HT-29 (cell line): ENCODE data around the gene DMAC2. TPM values are rescaled to one million over a fixed set of nuclear protein-coding genes. Genes with fewer than 3 reads are reported as not detected.
"Not testable (repeated sequence)": the region's sequence is repeated elsewhere in the genome, so short reads cannot be mapped to it uniquely, and the experiment has no call there.

Experiments
- DNase-seq: peaks from one replicate; pipeline ENCODE4 v3.0.0-alpha.2; 2015; ENCODE audit warnings: low spot score
- total RNA-seq: library from RNA; depleted of rRNA; stranded (reverse); fragments of >200 nt; shearing (Covaris generic); gene quantifications from 2 replicates; pipeline ENCODE4 v1.2.3, GENCODE V29; 2014

DMAC2 gene
- total RNA-seq, 1 experiment from 2014 or later: 68.8 TPM

DNA sequence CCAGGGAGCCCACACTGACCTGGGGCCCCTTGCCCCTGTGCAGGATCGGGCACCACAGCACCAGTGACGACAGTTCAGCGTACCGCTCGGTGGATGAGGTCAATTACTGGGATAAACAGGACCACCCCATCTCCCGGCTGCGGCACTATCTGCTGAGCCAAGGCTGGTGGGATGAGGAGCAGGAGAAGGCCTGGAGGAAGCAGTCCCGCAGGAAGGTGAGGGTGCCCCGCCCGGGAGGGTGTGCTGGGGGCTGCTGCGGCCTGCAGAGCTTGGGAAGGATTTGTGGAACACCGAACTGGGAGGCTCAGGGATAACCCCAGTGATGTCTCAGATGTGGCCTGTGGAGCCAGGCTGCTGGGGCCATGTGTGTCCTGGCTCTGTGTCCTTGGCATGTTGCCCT, 16.8 kb downstream of the DMAC2 start:
- DNase-seq: no peak

DNA sequence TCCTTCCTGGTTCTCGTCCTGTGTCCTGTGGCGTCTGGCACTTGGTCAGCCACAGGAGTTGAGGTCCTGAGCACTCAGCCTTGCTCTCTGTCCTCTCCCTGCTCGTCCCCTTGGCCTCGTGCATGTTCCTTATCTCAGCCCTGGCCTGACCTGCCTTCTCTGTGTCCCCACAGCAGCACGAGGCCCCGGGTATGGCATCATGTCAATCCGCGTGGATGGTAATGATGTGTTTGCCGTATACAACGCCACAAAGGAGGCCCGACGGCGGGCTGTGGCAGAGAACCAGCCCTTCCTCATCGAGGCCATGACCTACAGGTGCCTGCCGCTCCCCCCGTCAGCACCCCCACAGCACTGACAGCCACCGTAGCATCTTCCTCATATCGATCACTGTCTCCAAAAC, 17.3 kb downstream of the DMAC2 start:
- DNase-seq: no peak

DNA sequence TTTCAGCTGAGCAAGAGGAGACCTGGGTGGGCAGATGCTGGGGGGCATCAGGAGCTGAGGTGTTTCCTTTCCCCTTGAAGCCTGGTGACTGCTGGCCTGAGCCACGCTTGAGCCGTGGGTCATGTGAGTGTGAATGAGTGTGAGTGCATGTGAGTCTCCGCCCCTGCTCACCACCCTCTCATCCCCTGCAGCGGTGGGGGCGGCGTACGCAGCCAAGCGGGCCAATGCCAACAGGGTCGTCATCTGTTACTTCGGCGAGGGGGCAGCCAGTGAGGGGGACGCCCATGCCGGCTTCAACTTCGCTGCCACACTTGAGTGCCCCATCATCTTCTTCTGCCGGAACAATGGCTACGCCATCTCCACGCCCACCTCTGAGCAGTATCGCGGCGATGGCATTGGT, 17.7 kb downstream of the DMAC2 start:
- DNase-seq: no peak

DNA sequence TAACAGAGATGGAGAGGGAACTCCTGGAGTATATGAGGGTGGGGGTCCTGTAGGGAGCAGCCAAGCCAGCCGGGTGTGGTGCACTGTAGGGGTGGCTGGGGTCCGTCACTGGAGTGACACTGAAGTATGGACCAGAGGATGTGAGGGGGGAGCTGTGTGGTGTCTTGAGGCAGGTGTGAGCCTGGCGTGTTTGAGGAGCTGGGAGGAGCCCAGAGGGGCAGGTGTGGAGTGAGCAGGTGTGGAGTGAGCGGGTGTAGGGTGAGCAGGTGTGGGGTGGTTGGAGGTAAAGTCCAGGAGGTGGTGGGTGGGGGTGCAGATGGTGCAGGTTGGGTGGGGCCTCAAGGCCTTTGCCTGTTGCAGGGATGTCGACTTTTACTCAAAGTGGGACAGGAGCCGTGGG, 18.4 kb downstream of the DMAC2 start:
- no peak for DNase-seq

DNA sequence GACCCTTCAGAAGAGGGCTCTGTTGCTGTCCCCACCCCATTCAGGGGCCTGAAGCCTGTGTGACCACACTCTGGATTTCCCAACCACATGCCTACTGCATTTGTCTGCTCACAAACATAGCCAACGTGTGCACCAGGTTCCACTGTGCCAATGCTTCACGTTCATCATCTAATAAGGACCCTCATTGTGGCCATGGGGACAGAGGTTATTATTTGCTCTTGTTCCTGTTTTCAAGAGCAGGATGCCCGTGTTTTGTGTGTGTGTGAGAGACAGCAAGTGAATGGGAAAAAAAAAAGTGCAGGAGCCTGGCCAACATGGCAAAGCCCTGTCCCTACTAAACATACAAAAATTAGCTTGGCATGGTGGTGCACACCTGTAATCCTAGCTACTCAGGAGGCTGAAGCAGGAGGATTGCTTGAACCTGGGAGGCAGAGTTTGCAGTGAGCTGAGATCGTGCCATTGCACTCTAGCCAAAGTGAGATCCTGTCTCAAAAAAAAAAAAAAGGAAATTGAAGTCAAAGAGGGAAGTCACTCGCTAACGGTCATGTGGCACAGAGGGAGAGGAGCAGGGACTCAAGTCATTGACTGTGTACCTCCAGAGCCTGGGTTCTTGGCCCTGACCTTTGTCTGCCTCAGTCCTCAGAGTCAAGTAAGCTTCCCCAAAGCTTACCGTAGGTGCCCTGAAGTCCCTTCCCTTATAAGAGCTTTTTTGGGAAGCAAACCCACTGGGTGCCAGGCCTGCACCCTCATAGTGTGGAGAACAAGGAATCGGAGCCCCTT, 19.4 kb downstream of the DMAC2 start:
- no peak for DNase-seq

DNA sequence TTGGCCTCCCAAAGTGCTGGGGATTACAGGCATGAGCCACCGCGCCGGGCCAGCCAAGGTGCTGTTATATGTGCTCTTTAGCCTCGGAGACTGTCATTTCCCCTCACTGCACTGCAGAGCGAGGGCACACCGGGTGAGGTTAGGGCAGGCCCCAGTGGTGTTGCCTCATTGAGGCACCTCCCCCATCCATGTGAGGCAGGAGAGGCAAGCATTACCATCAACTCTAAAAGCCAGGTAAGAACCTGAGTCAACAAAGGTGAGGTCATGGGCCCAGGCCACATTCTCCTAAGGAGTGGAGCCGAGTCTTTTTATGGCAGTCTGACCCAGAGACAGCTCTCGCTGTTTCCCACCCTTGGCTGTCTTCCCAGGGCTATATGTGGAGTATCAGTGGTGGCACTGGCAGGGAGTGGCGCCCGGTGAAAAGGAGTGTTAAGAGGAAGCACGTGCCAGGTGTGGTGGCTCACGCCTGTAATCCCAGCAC, 23.5 kb downstream of the DMAC2 start:
- no peak for DNase-seq

DNA sequence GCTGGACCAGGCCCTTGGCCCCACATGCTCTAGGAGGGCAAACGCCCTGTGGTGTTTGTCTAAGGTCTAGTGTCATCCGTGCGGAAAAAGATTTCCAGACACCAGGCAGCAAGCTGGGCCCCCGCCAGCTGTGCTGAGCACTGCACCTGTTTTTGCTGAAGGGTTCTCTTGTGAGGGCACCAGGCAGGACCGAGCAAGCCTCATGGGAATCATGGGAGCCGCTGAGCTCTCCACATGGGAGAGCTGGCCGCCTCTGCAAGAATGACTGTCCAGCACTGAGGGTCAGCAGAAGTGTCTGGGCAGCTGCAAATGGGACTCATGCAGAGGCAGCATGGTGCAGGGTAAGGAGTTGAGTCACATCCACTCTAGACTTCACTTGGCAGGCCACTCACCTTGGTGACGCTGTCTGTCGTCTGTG, 24.5 kb downstream of the DMAC2 start:
- DNase-seq: no peak

DNA sequence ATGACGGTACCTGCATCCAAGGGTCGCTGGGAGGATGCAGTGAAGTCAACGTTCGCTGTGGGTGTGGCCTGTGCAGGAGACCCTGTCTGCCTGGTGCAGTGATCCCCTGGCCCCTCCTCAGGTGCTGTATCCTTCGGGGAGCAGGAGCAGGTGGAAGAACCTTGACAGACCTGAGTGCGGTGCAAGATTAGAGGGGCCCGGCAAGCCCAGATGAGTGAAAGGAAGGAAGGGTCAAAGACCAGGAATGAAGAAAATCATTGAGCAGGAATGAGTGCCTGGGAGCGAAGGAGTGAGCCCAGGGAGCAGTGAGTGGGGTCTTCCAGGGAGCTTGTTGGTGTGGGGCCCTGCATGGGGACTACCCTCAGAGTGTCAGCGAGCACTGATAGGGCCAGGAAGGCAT, 25.3 kb downstream of the DMAC2 start:
- DNase-seq: no peak

DNA sequence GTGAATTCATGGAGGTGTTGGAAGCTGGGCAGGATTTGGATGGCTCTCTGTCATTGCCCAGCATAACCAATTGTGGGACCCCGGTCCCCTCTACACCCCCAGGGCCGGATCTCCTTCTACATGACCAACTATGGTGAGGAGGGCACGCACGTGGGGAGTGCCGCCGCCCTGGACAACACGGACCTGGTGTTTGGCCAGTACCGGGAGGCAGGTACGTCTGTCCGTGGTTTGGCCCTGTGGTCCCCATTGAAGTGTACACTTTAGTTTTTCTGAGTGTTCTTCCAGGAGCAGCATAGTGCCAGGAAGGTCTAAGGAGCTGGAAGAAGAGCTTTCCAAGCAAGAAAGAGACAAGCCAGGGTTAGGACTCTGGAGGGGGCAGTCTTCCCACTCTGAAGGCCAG, 25.8 kb downstream of the DMAC2 start:
- no peak for DNase-seq

DNA sequence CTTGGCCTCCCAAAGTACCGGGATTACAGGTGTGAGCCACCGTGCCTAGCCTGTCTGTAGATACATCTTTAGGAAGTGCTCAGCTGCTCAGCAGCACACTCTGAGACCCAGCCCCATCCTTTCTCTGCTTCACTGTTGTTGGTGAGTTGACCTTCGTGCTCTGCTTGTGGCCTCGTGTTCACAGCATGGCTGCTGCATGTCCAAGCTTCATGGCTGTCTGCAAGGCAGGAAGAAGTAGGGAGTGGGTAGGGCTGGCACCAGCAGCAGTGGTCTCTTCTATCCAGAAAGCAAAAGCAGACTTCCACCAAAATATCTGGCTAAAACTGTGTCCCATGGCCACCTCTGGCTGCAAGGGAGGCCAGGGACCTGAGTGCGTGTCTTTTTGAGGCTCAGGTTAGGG, 26.8 kb downstream of the DMAC2 start:
- DNase-seq: no peak

DNA sequence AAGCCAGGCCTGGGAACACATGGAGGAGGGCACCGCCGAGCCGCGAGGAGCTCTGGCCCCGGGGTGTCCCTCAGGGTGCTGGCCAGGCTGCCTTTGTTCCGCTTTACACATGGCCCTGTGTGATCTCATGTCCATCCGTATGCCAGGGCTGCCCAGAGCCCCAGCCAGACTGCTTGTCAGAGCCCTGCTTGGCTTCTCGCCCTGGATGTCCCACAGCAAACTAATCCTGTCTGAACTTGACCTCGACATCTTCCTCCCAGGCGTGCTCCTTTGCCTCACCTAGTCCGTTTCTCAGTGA, 27.8 kb downstream of the DMAC2 start:
- no peak for DNase-seq

DNA sequence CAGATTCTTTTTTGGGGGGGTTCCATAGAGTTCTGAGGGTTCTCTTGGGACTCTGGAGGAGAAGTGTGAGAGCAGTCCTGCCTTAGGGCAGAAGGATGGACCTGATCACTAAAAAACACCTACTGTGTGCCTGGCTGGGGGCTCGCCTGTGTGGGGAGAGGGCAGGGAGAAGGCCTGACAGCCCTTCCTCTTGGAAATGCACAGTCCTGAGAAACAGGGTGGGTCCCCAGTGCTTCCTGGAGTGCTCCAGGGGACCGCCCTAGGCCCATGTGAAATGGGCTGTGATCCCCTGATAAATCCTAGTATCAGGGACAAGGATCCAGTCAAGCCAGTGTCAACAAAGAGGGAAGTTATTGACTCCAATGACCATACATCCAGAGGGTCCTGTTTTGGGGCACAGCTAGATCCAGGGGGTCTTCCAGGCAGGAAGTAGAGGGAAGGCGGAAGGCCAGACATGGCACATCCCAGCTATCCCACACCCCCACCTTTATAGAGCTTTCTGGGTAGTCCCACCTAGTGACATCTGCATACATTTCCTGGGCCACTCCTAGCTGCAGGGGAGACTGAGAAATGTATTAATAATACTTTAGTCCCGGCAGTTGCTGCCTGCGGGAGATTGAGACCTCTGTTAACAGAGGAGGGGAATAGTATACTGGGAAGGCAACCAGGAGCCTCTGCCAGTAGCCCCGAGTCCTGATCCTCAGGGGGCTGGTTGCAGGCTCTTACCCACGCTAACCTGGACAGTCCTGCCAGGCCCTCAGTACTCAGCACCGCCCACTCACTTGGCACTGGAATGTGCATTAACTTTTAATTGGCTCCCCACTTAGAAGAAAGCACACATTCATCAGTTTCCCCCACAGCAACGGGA, 28.4 kb downstream of the DMAC2 start:
- no peak for DNase-seq

DNA sequence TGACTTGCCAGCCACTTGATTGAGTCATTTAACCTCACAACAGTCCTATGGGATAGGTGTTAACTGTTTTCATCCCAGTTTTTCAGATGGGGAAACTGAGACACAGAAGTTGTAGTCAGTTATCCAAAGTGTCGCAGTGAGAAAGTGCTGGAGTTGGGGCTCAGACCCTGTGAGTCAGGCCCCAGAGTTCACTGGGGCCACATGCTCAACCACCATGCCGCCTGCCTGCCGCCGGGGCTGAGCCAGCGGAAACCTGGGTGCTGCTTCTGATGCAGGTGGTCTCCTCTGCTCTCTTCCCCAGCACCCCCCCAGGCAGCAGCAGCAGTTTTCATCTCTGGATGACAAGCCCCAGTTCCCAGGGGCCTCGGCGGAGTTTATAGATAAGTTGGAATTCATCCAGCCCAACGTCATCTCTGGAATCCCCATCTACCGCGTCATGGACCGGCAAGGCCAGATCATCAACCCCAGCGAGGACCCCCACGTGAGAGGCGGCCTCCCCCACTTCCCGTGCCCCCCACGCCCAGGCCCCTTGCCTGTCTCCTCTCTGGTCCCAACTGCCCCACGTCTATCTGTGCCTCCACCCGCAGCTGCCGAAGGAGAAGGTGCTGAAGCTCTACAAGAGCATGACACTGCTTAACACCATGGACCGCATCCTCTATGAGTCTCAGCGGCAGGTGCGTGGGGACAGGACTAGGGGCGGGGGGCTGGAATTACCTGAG, 29.2 kb downstream of the DMAC2 start:
- no peak for DNase-seq

DNA sequence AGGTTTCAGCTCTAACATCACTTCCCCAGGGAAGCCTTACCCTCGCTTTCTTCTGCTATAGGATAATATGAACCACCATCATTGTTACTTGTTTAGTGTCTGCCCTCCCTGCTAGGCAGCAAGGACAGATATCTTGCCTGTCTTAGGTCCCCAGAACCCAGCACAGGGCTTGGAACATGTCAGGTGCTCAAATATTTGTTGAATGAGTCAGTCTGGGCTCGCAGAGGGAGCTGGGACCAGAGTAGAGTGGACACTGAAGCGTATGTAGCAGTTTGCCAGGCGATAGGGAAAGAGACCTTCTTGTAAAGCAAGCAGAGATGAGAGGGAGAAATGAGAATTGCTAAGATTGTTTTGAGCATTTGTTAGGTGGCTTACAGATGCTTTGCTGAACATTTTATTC, 30.4 kb downstream of the DMAC2 start:
- DNase-seq: peak; percentile 91

DNA sequence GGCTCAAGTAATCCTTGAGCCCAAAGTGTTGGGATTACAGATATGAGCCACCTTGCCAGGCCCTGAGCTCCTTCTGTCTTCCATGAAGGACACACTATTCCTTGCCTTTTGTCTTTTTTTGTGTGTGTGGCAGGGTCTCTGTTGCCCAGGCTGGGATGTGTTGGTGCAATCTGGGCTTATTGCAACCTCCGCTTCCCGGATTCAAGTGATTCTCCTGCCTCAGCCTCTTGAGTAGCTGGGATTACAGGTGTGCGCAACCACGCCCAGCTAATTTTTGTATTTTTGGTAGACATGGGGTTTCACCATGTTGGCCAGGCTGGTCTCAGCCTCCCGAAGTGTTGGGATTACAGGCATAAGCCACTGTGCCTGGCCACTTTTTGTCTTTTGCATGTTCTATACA, 30.9 kb downstream of the DMAC2 start:
- DNase-seq: not testable (repeated sequence)

DNA sequence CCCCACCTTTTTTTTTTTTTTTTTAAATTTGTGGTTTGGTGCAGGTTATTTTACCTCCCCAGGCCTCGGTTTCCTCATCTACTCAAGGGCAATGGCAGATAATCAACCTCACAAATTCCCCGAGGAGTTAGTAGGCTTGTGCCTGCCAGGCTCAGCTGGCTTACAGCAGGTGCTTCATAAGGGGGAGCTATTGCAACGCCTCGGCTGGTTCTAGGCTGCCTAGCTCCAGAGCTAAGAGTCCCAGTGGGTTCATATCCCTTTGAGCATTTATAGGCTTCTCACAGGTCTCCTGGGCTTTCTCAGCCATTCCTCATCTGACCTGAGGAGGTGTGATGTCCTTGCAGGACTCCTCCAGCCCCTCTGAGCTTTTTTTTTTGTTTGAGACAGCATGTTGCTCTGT, 31.5 kb downstream of the DMAC2 start:
- DNase-seq: no peak

DNA sequence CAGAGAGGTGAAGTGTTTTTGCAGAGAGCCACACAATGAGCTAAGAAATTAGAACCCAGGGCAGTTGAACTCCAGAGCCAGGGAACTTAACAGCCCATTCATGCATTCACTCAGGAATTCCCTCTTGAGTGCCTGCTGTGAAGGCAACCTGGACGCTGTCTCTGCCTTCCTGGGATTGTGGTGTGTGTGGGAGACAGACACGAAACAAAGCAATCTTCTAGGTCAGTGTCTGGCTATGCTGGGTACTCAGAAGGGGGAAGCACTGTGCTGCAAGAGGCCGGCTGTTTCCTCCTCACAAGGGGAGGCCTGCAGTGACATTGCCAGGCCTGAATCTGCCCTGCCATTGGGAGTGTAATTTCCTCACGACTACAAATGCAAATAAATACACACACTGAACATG, 32.4 kb downstream of the DMAC2 start:
- no peak for DNase-seq

DNA sequence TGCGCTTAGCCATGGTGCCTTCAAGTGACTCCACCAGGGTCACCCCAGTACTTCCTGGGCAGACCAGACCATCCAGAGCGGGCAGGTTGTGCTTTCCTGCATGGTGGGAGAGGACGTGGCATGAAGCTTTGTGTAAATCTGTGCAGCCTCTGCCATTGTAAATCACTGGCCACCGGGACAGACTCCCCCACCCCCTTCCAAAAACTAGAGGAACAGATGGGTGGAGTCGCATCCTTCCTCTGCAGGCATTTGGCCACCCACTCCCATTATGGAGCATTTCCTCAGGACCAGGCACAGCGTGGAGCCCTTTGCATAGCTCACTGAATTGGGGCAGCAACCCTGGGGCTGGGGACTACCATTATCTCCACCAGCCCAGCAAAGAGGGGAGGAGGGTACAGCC, 33.9 kb downstream of the DMAC2 start:
- no peak for DNase-seq

DNA sequence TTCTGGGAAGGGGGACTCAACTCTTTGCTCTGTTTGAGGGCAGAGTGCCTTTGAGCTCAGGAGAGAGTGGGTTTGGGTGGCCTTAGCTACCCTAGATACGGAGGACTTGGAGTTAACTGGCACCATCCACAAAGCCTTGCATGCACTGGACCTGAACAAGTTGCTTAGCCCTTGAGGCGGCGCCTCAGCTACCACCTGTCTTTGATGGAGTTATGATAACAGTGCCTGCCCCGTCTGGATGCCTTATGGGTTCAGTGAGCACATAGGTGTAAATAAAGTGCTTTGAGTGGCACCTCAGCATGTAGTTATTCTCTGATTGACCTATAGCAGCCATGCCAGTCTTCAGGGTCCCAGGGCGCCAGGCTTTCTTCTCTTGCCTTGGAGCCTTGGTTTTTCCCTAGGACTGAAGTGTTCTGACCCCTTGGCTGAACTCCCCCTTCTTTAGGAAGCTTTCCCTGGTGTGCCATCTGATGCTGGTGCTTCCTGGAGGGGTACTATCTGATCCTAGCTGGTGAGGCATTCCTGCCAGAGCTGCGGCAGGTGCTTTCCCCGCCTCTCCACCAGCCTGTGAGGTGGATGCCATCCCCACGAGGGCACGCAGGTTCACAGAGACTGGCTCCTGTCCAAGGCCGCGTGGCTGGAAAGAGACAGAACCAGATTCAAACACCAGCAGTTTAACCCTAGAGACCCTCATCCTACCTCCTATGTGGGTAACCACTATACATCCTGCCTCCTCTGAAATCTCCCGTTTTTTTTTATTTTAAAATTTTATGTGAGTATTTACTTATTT, 36.3 kb downstream of the DMAC2 start:
- no peak for DNase-seq

DNA sequence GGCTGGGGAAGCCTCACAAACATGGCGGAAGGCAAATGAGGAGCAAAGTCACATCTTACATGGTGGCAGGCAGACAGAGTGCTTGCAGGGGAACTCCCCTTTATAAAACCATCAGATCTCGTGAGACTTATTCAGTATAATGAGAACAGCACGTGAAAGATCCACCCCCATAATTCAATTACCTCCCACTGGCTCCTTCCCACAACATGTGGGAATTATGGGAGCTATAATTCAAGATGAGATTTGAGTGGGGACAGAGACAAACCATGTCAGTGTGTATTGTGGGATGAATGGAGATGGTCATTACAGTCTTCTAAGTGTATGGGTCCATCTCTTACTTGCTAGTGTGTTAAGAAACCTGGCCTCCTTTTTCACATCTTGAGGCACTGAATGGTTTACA, 37.7 kb downstream of the DMAC2 start:
- DNase-seq: no peak

DNA sequence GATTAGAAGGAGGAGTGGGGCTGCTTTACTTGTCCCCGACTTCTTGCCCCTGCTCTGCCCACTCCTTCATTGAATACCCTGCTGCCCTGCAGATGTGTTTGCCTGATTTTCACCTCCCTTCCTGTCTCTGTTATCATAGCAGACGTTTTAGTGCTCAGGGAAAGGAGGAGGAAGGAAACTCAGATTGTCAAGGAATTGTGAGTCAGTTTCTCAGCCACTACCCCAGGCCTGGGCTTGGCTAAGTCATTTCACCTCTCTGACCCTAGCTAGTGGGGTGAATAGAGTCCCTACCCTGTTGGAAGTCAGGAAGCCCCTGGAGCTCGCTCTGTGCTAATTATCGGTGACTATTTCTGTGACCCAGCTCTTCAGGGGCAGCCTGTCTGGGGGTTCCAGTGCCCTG, 38.2 kb downstream of the DMAC2 start:
- no peak for DNase-seq

DNA sequence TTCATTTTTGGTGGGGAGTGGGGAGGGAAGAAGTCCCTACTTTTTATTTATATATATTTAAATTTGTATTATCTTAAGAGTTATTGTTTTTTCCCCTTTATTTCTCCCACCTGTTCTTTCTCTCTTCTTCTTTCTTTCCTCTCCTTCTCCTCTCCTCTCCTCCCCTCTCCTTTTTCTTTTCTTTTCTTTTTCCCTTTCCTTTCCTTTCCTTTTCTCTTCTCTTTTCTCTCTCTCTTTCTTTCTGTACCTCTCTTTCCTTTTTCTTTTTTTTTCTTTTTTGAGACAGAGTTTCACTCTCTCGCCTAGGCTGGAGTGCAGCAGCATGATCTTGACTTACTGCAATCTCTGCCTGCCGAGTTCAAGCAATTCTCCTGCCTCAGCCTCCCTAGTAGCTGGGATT, 40.2 kb downstream of the DMAC2 start:
- no peak for DNase-seq
